IPS DF 6.9 (cell line): ENCODE data around the gene TMEM117.
"Not testable (repeated sequence)": the region's sequence is repeated elsewhere in the genome, so short reads cannot be mapped to it uniquely, and the experiment has no call there.

Source experiments
- DNase-seq: peaks from one replicate; pipeline ENCODE4 v3.0.0-alpha.2; 2013; ENCODE audit warnings: low read depth, low spot score
- H3K27ac ChIP-seq: one replicate; pipeline ENCODE4 v1.5.1; 2013; ENCODE audit warnings: low read length, control low read depth
- H3K27me3 ChIP-seq: 2 replicates; pipeline ENCODE4 v1.6.1; 2013; ENCODE audit warnings: mild to moderate bottlenecking, low read length; ENCODE audit not compliant: control insufficient read depth, insufficient read depth
- H3K36me3 ChIP-seq: 2 replicates; pipeline ENCODE4 v1.6.1; 2013; ENCODE audit warnings: low read length; ENCODE audit not compliant: control insufficient read depth, insufficient read depth
- H3K4me1 ChIP-seq: 2 replicates; pipeline ENCODE4 v1.6.1; 2013; ENCODE audit warnings: low read length; ENCODE audit not compliant: control insufficient read depth, insufficient read depth
- H3K4me3 ChIP-seq: 2 replicates; pipeline ENCODE4 v1.5.1; 2013; ENCODE audit warnings: mild to moderate bottlenecking, low read length
- H3K9me3 ChIP-seq: 2 replicates; pipeline ENCODE4 v1.6.1; 2013; ENCODE audit warnings: low read length, inconsistent platforms; ENCODE audit not compliant: control insufficient read depth, insufficient read depth
- WGBS: extraction: QIAGEN DNeasy Blood & Tissue Kit; methylation state at CpG from one replicate; pipeline ENCODE4 v1.1.7; 2013; ENCODE audit warnings: mixed read lengths, missing lambda C conversion rate; ENCODE audit not compliant: insufficient read length, insufficient coverage; 5-methylcytosine and 5-hydroxymethylcytosine counted together

Gene TMEM117

GRCh38 chr12:44174053-44174452, 338.2 kb downstream of the TMEM117 start:
- Histone ChIP-seq H3K27me3 (no peaks in the 10 kb centered on the region), H3K9me3 (no peaks in the 10 kb centered on the region), H3K27ac (no peak overlapping the region), H3K36me3 (no peaks in the 10 kb centered on the region), H3K4me3 (no peak overlapping the region), H3K4me1 (no peaks in the 10 kb centered on the region)
- no peak for DNase-seq

- no peak overlapping the region for H3K27ac ChIP-seq
- H3K36me3 ChIP-seq: no peaks in the 10 kb centered on the region
- no peaks in the 10 kb centered on the region for H3K27me3 ChIP-seq
- WGBS: no CpG with 5 or more reads among the region's 4 CpGs
- H3K9me3 ChIP-seq: no peaks in the 10 kb centered on the region
- no peak for DNase-seq
- H3K4me1 ChIP-seq: no peaks in the 10 kb centered on the region
- no peak overlapping the region for H3K4me3 ChIP-seq
These were observed 348.8 kb downstream of the TMEM117 start for GRCh38 chr12:44184499-44185206.

GRCh38 chr12:44193281-44193680, 357.4 kb downstream of the TMEM117 start:
- DNase-seq: no peak
- Histone ChIP-seq H3K36me3 (no peaks in the 10 kb centered on the region), H3K27ac (no peak overlapping the region), H3K4me1 (no peaks in the 10 kb centered on the region), H3K27me3 (no peaks in the 10 kb centered on the region), H3K9me3 (no peaks in the 10 kb centered on the region), H3K4me3 (no peak overlapping the region)
- WGBS: no CpG with 5 or more reads among the region's 1 CpG

GRCh38 chr12:44195719-44196118, 359.8 kb downstream of the TMEM117 start:
- H3K27ac ChIP-seq, DNase-seq, H3K4me1 ChIP-seq, H3K4me3 ChIP-seq, H3K27me3 ChIP-seq, H3K9me3 ChIP-seq, H3K36me3 ChIP-seq: not testable (repeated sequence)
- no CpG with 5 or more reads among the region's 1 CpG for WGBS

- DNase-seq: no peak
- Histone ChIP-seq H3K4me1 (no peaks in the 10 kb centered on the region), H3K9me3 (no peaks in the 10 kb centered on the region), H3K36me3 (no peaks in the 10 kb centered on the region; the same call in 1 of the 2 replicates), H3K4me3 (no peak overlapping the region), H3K27me3 (no peaks in the 10 kb centered on the region), H3K27ac (no peak overlapping the region)
- WGBS: no CpG with 5 or more reads among the region's 5 CpGs
These were observed 370.2 kb downstream of the TMEM117 start for GRCh38 chr12:44206045-44206444.

GRCh38 chr12:44217146-44217883, 381.4 kb downstream of the TMEM117 start:
- DNase-seq: no peak
- no peaks in the 10 kb centered on the region for H3K4me1 ChIP-seq
- no peaks in the 10 kb centered on the region for H3K36me3 ChIP-seq
- H3K27ac ChIP-seq: no peak overlapping the region
- no peaks in the 10 kb centered on the region for H3K9me3 ChIP-seq
- H3K4me3 ChIP-seq: no peak overlapping the region
- no peaks in the 10 kb centered on the region for H3K27me3 ChIP-seq
- no CpG with 5 or more reads among the region's 4 CpGs for WGBS

- H3K9me3 ChIP-seq: no peaks in the 10 kb centered on the region
- no peak overlapping the region for H3K27ac ChIP-seq
- no peak overlapping the region for H3K4me3 ChIP-seq
- DNase-seq: no peak
- H3K27me3 ChIP-seq: no peaks in the 10 kb centered on the region
- no peaks in the 10 kb centered on the region for H3K36me3 ChIP-seq
- no CpG with 5 or more reads among the region's 2 CpGs for WGBS
- H3K4me1 ChIP-seq: no peaks in the 10 kb centered on the region
These were observed 387.9 kb downstream of the TMEM117 start for GRCh38 chr12:44223736-44224135.

GRCh38 chr12:44224399-44225148, 388.7 kb downstream of the TMEM117 start:
- WGBS: no CpG with 5 or more reads among the region's 4 CpGs
- Histone ChIP-seq H3K4me1 (no peaks in the 10 kb centered on the region), H3K27me3 (no peaks in the 10 kb centered on the region), H3K27ac (no peak overlapping the region), H3K4me3 (no peak overlapping the region), H3K36me3 (no peaks in the 10 kb centered on the region), H3K9me3 (no peaks in the 10 kb centered on the region)
- no peak for DNase-seq

GRCh38 chr12:44225149-44225510, 389.2 kb downstream of the TMEM117 start:
- Histone ChIP-seq H3K27ac (no peak overlapping the region), H3K9me3 (no peaks in the 10 kb centered on the region), H3K4me1 (no peaks in the 10 kb centered on the region), H3K36me3 (no peaks in the 10 kb centered on the region), H3K27me3 (no peaks in the 10 kb centered on the region), H3K4me3 (no peak overlapping the region)
- WGBS: no CpG with 5 or more reads among the region's 2 CpGs
- no peak for DNase-seq

GRCh38 chr12:44227616-44228015, 391.7 kb downstream of the TMEM117 start:
- H3K36me3 ChIP-seq: no peaks in the 10 kb centered on the region
- no peak for DNase-seq
- no peak overlapping the region for H3K27ac ChIP-seq
- WGBS: no CpG with 5 or more reads among the region's 2 CpGs
- no peaks in the 10 kb centered on the region for H3K4me1 ChIP-seq
- no peaks in the 10 kb centered on the region for H3K9me3 ChIP-seq
- H3K27me3 ChIP-seq: no peaks in the 10 kb centered on the region
- no peak overlapping the region for H3K4me3 ChIP-seq
